CD4-positive, alpha-beta T cell (primary cell): ENCODE measurements around the gene PLEKHH3. TPM values are rescaled to one million over a fixed set of nuclear protein-coding genes. Genes with fewer than 3 reads are reported as not detected.

Experiments
- ATAC-seq: fragments of 200-7000 bp; cut with Tn5 transposase; one replicate; pipeline ENCODE4 v1.10.0; 2022; ENCODE audit warnings: mild to moderate bottlenecking; ENCODE audit not compliant: poor library complexity
- CTCF ChIA-PET: fragments of 350-600 bp; sonication (Branson Sonifier 250); formaldehyde crosslinking; loops from one replicate; lab custom pipeline; 2021; ENCODE audit warnings: antibody characterized with exemption, inconsistent platforms; lab: Charles Lee
- POLR2A ChIA-PET: fragments of 350-600 bp; sonication (Branson Sonifier 250); formaldehyde crosslinking; loops from one replicate; lab custom pipeline; 2021; ENCODE audit warnings: antibody characterized with exemption, inconsistent platforms; lab: Charles Lee
- DNase-seq, 14 experiments: peaks; one replicate each; pipeline ENCODE4 v3.0.0-alpha.2; 2013 to 2020; ENCODE audit warnings: mixed read lengths in 2 of 14
- H3K27ac ChIP-seq, 2 donors: one replicate each; pipeline versions ENCODE4 v1.5.1 to v1.7.0; 2013; ENCODE audit warnings: low read length in 2 of 2, low read depth in 1 of 2, mild to moderate bottlenecking in 1 of 2
- H3K27me3 ChIP-seq, 2 experiments: 1 replicate in 1 of 2; 2 replicates in 1 of 2; pipeline versions ENCODE4 v1.6.1 to v1.7.0; 2013; ENCODE audit warnings: low read length in 2 of 2, control low read depth in 1 of 2, mild to moderate bottlenecking in 1 of 2, moderate library complexity in 1 of 2; ENCODE audit not compliant: insufficient read depth in 2 of 2, control insufficient read depth in 1 of 2
- H3K36me3 ChIP-seq: one replicate; pipeline ENCODE4 v1.6.1; 2013; ENCODE audit warnings: low read length, control low read depth; ENCODE audit not compliant: insufficient read depth
- H3K4me1 ChIP-seq: one replicate; pipeline ENCODE4 v1.6.1; 2013; ENCODE audit warnings: low read length, control low read depth; ENCODE audit not compliant: insufficient read depth
- H3K4me3 ChIP-seq: one replicate; pipeline ENCODE4 v1.5.1; 2013; ENCODE audit warnings: mild to moderate bottlenecking, low read length, moderate library complexity
- H3K9me3 ChIP-seq, 2 experiments: 1 replicate in 1 of 2; 2 replicates in 1 of 2; pipeline versions ENCODE4 v1.6.1 to v1.7.0; 2013; ENCODE audit warnings: low read length in 2 of 2, mild to moderate bottlenecking in 2 of 2, control low read depth in 1 of 2, moderate library complexity in 1 of 2; ENCODE audit not compliant: control insufficient read depth in 1 of 2, insufficient read depth in 1 of 2
- H3K27ac Mint-ChIP-seq: one replicate; pipeline ENCODE4 v1.8.0; 2020; ENCODE audit warnings: mixed read lengths
- H3K27me3 Mint-ChIP-seq: one replicate; pipeline ENCODE4 v1.8.0; 2021; ENCODE audit warnings: mixed read lengths
- H3K36me3 Mint-ChIP-seq: one replicate; pipeline ENCODE4 v1.8.0; 2021; ENCODE audit warnings: low read depth, mixed read lengths
- H3K4me1 Mint-ChIP-seq: one replicate; pipeline ENCODE4 v1.8.0; 2021; ENCODE audit warnings: low read depth, mixed read lengths
- H3K4me3 Mint-ChIP-seq: one replicate; pipeline ENCODE4 v1.8.0; 2020; ENCODE audit warnings: mild to moderate bottlenecking, mixed read lengths
- H3K9me3 Mint-ChIP-seq: one replicate; pipeline ENCODE4 v1.8.0; 2020; ENCODE audit warnings: mixed read lengths
- intact Hi-C, 2 experiments: fragments of 100-400 bp; cut with DNase I in 1 of 2; cut with micrococcal nuclease in 1 of 2; formaldehyde crosslinking; loops; one replicate each; pipeline versions ENCODE4 v1.15.1 to v1.9.0; 2023 to 2025; cut with DNase I, micrococcal nuclease
- microRNA-seq: library from miRNA; unstranded; fragments of <30 nt; microRNA quantifications from one replicate; pipeline ENCODE4 v1.2.0, GENCODE V29; 2021; ENCODE audit warnings: borderline microRNAs expressed, borderline replicate concordance
- total RNA-seq, 174 experiments: library from RNA in 2 of 174; stranded (reverse) in 2 of 174; gene quantifications; one replicate each; pipeline ENCODE4 v1.2.3 and lab custom pipeline; 2021 to 2026
- TF ChIP-seq, protein P1 (sequence below): fragments of 200-600 bp; IDR thresholded peaks from one replicate; pipeline ENCODE4 v1.8.0; 2022; ENCODE audit warnings: antibody characterized with exemption, mild to moderate bottlenecking

PLEKHH3 gene
- total RNA-seq, 2 experiments from 2014 or later: 0.60 to 1.1 TPM

DNA sequence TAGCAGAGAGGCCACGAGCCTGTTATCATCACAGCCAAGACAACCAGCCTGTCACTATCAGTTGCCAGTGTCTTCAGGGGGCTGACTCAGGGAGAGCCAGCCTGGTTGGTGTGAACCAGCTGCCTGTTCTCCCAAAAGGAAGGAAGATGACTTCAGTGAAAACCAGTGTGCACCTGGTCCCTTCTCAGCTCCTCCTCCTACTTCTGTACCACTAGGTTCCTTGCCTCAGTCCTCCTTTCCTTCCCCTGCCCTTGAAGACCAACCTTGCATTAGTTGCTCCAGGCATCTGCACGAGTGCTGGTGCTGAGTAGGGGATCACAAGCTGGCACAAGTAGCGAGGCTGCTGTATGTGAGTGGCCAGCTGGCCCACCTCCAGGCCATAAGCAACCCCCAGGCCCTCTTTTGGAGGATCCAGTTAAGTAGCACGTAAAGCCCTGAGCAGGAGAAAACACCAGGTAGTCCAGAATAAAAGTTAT, 58.8 kb downstream of the PLEKHH3 start:
- DNase-seq: no peak
- no peak overlapping the region for H3K4me3 ChIP-seq
- CTCF ChIA-PET: interaction anchor here (1.7 kb wide), 1 partner anchor 40 kb away, joined by 4 read pairs; no protein-coding TSS in a partner anchor
- intact Hi-C loops: no loop called here
- peaks cover 23% of the 10 kb centered on the region for H3K36me3 ChIP-seq
- no peak for ATAC-seq
- H3K36me3 Mint-ChIP-seq: peaks cover 26% of the 10 kb centered on the region
- peaks cover 8% of the 10 kb centered on the region for H3K4me1 ChIP-seq
- no peaks in the 10 kb centered on the region for H3K9me3 Mint-ChIP-seq
- H3K9me3 ChIP-seq: no peaks in the 10 kb centered on the region
- H3K4me1 Mint-ChIP-seq: no peaks in the 10 kb centered on the region
- H3K27ac ChIP-seq: no peak overlapping the region
- H3K27me3 ChIP-seq: no peaks in the 10 kb centered on the region
- no peaks in the 10 kb centered on the region for H3K27me3 Mint-ChIP-seq
- H3K4me3 Mint-ChIP-seq: no peak overlapping the region
- POLR2A ChIA-PET: interaction anchor here (0.6 to 1.2 kb wide), 2 partner anchors 9 to 82 kb away, joined by 3 to 4 read pairs; partner anchors contain the start of genes NAGLU, RETREG3 and TUBG1
- no peak overlapping the region for H3K27ac Mint-ChIP-seq
- TF ChIP-seq, protein P1, sequence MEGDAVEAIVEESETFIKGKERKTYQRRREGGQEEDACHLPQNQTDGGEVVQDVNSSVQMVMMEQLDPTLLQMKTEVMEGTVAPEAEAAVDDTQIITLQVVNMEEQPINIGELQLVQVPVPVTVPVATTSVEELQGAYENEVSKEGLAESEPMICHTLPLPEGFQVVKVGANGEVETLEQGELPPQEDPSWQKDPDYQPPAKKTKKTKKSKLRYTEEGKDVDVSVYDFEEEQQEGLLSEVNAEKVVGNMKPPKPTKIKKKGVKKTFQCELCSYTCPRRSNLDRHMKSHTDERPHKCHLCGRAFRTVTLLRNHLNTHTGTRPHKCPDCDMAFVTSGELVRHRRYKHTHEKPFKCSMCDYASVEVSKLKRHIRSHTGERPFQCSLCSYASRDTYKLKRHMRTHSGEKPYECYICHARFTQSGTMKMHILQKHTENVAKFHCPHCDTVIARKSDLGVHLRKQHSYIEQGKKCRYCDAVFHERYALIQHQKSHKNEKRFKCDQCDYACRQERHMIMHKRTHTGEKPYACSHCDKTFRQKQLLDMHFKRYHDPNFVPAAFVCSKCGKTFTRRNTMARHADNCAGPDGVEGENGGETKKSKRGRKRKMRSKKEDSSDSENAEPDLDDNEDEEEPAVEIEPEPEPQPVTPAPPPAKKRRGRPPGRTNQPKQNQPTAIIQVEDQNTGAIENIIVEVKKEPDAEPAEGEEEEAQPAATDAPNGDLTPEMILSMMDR: no peak

Small RNA genes lying within 50 kb of the gene (microRNA-seq; reads per million reads assigned to microRNA genes)
- gene MIR6780A: not detected

Other genes starting within 250 kb of the PLEKHH3 start
- 10 to 100 TPM; 10.4 to 14.4 TPM for gene ATP6V0A1, start 218.1 kb downstream of the PLEKHH3 start, total RNA-seq
- gene NAGLU, start 140.8 kb downstream of the PLEKHH3 start, total RNA-seq: 1 to 10 TPM; 7.8 TPM
- under 1 TPM; 0.80 to 0.81 TPM for gene HSD17B1, start 124.1 kb downstream of the PLEKHH3 start, total RNA-seq
- 10 to 100 TPM; 37.8 to 40.7 TPM for gene COASY, start 114.8 kb downstream of the PLEKHH3 start, total RNA-seq
- 10 to 100 TPM; 29.2 to 32.1 TPM for gene MLX, start 109.9 kb downstream of the PLEKHH3 start, total RNA-seq
- gene PSMC3IP, start 99.3 kb downstream of the PLEKHH3 start, total RNA-seq: 1 to 10 TPM; 2.6 to 3.4 TPM
- 10 to 100 TPM; 46.7 to 48.7 TPM for gene RETREG3, start 67.6 kb downstream of the PLEKHH3 start, total RNA-seq
- 1 to 10 TPM; 7.3 to 8.5 TPM for gene TUBG1, start 67.3 kb downstream of the PLEKHH3 start, total RNA-seq
- 1 to 10 TPM; 9.0 to 9.7 TPM for gene TUBG2, start 17.7 kb downstream of the PLEKHH3 start, total RNA-seq
- 1 to 10 TPM; 1.5 to 2.4 TPM for gene CCR10, start 4.8 kb upstream of the PLEKHH3 start, total RNA-seq
- gene CNTNAP1, start 5.5 kb upstream of the PLEKHH3 start, total RNA-seq: 1 to 10 TPM; 4.4 to 4.5 TPM
- gene EZH1, start 68.0 kb upstream of the PLEKHH3 start, total RNA-seq: 10 to 100 TPM; 73.3 to 76.1 TPM
- gene RAMP2, start 84.2 kb upstream of the PLEKHH3 start, total RNA-seq: not detected
- gene VPS25, start 96.5 kb upstream of the PLEKHH3 start, total RNA-seq: 10 to 100 TPM; 40.6 to 45.7 TPM
- gene WNK4, start 103.6 kb upstream of the PLEKHH3 start, total RNA-seq: under 1 TPM; 0.42 to 0.74 TPM
- gene COA3, start 121.7 kb upstream of the PLEKHH3 start, total RNA-seq: 1 to 10 TPM; 4.0 to 4.5 TPM
- gene CNTD1, start 121.9 kb upstream of the PLEKHH3 start, total RNA-seq: not detected
- 100 to 1,000 TPM; 130 to 138 TPM for gene BECN1, start 147.3 kb upstream of the PLEKHH3 start, total RNA-seq
- 10 to 100 TPM; 62.1 to 62.5 TPM for gene PSME3, start 156.4 kb upstream of the PLEKHH3 start, total RNA-seq
- 1 to 10 TPM; 2.5 to 2.9 TPM for gene AOC2, start 167.6 kb upstream of the PLEKHH3 start, total RNA-seq
- gene AOC3, start 174.2 kb upstream of the PLEKHH3 start, total RNA-seq: 1 to 10 TPM in 1 of 2 experiments, under 1 TPM in 1; 0.78 to 1.0 TPM
- gene G6PC1, start 223.8 kb upstream of the PLEKHH3 start, total RNA-seq: not detected